Measurements from ENCODE around the gene PIBF1.
A peak's percentile ranks its signal among the peaks of the same experiment; 100 is the strongest.
"Not testable (repeated sequence)": the region's sequence is repeated elsewhere in the genome, so short reads cannot be mapped to it uniquely, and the experiment has no call there.

PIBF1 gene

DNA sequence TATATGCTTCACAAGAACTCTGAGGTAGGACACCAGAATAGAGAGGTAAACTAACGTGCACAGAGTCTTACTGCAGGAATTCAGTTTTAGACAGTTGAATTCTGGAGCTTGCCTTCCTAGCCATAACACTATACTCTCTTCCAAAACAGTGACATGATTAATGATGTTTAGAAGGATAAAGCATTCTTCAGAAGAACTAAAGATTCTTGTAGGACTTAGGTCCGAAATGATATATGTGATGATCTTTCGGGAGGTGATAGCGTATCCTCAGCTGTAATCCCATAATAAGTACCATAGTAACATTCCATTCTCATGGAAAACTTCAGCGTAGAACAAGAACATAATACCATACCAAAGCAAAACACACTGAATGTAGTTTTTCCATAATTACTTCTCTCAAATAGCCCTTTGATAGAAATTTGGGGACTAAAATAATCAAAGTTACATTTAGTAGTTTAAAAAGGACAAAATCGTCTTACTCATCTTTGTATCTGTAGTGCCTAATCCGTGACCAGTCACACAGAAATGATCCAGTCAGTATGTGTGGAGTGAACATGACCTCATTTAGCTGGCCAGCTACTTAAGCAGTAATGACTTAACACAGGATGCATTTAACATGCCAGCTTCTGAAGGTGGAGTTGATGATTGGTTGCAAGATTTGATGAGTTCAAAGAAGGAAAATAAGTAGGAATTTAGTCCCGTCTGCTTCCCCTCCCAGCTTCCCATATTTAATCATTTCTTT is 38.4 kb downstream of the PIBF1 start:
- Histone ChIP-seq H3K4me3 (ENCODE audit: low read length) (no peak overlapping the region), H3K27me3 (ENCODE audit: control insufficient read depth, insufficient read depth, low read length) (no peaks in the 10 kb centered on the region), H3K27ac (ENCODE audit: low read length) (no peak overlapping the region), H3K36me3 (ENCODE audit: control insufficient read depth, insufficient read depth, low read length) (no peaks in the 10 kb centered on the region; the same call in 1 of the 2 replicates), H3K4me1 (ENCODE audit: control insufficient read depth, insufficient read depth, low read length) (no peaks in the 10 kb centered on the region), H3K9me3 (ENCODE audit: control insufficient read depth, insufficient read depth, low read length) (no peaks in the 10 kb centered on the region)
- no CpG with 5 or more reads among the region's 8 CpGs for WGBS (ENCODE audit: insufficient coverage, insufficient read length)
- DNase-seq (ENCODE audit: low read depth, low spot score), result no peak

- Histone ChIP-seq H3K9me3 (ENCODE audit: control insufficient read depth, insufficient read depth, low read length) (no peaks in the 10 kb centered on the region), H3K4me3 (ENCODE audit: low read length) (no peak overlapping the region), H3K4me1 (ENCODE audit: control insufficient read depth, insufficient read depth, low read length) (no peaks in the 10 kb centered on the region), H3K27me3 (ENCODE audit: control insufficient read depth, insufficient read depth, low read length) (no peaks in the 10 kb centered on the region), H3K36me3 (ENCODE audit: control insufficient read depth, insufficient read depth, low read length) (no peaks in the 10 kb centered on the region; the same call in 1 of the 2 replicates), H3K27ac (ENCODE audit: low read length) (no peak overlapping the region)
- DNase-seq (ENCODE audit: low read depth, low spot score), result no peak
- WGBS (ENCODE audit: insufficient coverage, insufficient read length), result no CpG with 5 or more reads among the region's 1 CpG
These were observed 39.0 kb downstream of the PIBF1 start for GRCh38 chr13:72820898-72821279.

DNA sequence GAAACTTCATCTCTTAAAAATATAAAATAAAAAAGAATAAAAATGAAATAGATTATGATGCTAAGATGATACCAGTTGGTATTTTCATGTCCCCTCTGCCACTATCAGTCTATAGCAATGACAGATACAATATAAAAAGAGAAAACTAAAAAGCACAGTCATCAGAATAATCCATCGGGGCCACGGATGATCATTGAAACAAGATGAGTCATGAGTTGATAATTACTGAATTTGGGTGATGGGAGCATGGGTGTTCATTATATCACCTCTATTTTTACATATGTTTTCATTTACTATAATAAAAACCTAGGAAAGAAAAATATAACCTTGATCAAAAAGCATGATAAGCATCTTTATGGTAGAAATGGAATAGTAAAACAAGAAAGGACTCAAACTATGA is 41.1 kb downstream of the PIBF1 start:
- Histone ChIP-seq H3K9me3 (ENCODE audit: control insufficient read depth, insufficient read depth, low read length) (no peaks in the 10 kb centered on the region), H3K27ac (ENCODE audit: low read length) (no peak overlapping the region), H3K4me1 (ENCODE audit: control insufficient read depth, insufficient read depth, low read length) (no peaks in the 10 kb centered on the region), H3K4me3 (ENCODE audit: low read length) (no peak overlapping the region), H3K36me3 (ENCODE audit: control insufficient read depth, insufficient read depth, low read length) (no peaks in the 10 kb centered on the region; the same call in 1 of the 2 replicates), H3K27me3 (ENCODE audit: control insufficient read depth, insufficient read depth, low read length) (no peaks in the 10 kb centered on the region)
- no peak for DNase-seq (ENCODE audit: low read depth, low spot score)
- no CpG with 5 or more reads among the region's 2 CpGs for WGBS (ENCODE audit: insufficient coverage, insufficient read length)

DNA sequence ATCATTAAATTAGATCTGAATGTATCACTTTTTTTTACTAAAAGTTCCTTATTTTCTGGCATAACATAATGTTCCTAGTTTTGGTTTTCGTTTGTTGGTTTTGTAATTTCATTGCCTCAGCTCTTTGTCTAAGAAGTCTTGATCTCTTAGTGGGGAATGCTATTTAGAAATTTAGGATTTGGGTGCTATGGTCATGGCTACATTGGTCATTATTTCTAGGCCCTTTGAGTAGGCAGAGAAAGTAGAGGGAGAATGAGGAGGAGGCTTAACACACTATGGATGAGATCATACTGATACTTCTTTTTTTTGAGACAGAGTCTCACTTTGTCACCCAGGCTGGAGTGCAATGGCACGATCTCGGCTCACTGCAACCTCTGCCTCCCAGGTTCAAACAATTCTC is 41.8 kb downstream of the PIBF1 start:
- no peak overlapping the region for H3K27ac ChIP-seq (ENCODE audit: low read length)
- no CpG with 5 or more reads among the region's 3 CpGs for WGBS (ENCODE audit: insufficient coverage, insufficient read length)
- no peaks in the 10 kb centered on the region for H3K27me3 ChIP-seq (ENCODE audit: control insufficient read depth, insufficient read depth, low read length)

DNA sequence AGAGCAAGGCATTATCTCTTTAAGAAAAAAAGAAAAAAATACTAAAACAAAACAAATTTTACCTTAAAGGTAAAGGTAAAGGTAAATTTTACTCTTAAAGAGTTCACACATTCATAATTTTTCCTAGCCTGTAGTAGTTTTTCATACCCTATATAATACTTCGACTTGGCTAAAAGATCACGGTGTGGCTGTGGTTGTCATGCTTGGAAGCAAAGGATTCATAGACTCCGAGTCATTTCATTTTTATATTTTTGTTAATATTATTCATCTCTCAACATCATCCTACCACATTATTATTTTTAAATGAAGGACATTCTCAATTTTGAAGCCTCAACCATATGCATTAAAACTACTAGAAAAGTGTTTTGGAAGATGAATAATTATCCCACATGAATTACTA is 52.7 kb downstream of the PIBF1 start:
- no CpG with 5 or more reads among the region's 3 CpGs for WGBS (ENCODE audit: insufficient coverage, insufficient read length)
- DNase-seq (ENCODE audit: low read depth, low spot score), result no peak
- no peaks in the 10 kb centered on the region for H3K36me3 ChIP-seq (ENCODE audit: control insufficient read depth, insufficient read depth, low read length)
- no peaks in the 10 kb centered on the region for H3K4me1 ChIP-seq (ENCODE audit: control insufficient read depth, insufficient read depth, low read length)
- H3K27ac ChIP-seq (ENCODE audit: low read length), result no peak overlapping the region
- no peaks in the 10 kb centered on the region for H3K9me3 ChIP-seq (ENCODE audit: control insufficient read depth, insufficient read depth, low read length)
- no peak overlapping the region for H3K4me3 ChIP-seq (ENCODE audit: low read length)
- no peaks in the 10 kb centered on the region for H3K27me3 ChIP-seq (ENCODE audit: control insufficient read depth, insufficient read depth, low read length)

More for the DNA sequence above, 41.8 kb downstream of the PIBF1 start:
- H3K4me1 ChIP-seq (ENCODE audit: control insufficient read depth, insufficient read depth, low read length), result no peaks in the 10 kb centered on the region
- no peaks in the 10 kb centered on the region for H3K9me3 ChIP-seq (ENCODE audit: control insufficient read depth, insufficient read depth, low read length)
- no peak overlapping the region for H3K4me3 ChIP-seq (ENCODE audit: low read length)
- no peaks in the 10 kb centered on the region; the same call in 1 of the 2 replicates for H3K36me3 ChIP-seq (ENCODE audit: control insufficient read depth, insufficient read depth, low read length)
- DNase-seq (ENCODE audit: low read depth, low spot score), result no peak

DNA sequence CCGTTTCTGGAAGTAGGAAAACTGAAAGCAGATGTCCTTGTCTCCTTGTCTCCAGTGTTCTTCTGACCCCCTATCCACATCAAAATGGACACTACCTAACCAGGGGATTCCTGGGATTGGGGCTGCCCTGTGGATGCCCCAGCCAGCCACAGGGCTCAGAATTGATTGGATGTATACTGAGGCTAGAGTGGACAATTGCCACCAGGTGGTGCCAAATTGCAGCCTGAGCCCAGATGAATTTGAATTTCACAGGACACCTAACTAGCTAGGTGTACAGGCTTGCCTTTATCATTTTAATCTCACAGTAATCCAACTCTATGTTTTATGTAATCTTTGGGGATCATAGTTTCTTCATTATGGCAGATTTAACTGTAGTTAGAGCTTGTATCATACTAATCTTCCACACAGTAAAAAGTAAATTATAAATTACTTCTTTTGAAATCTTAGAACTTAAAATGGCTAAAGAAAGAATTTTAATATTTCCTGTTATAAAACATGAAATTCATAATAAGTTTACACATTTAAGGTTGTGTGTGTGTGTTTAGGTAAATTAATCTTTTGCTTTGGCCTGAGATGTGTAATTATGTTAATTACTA is 58.0 kb downstream of the PIBF1 start:
- no CpG with 5 or more reads among the region's 1 CpG for WGBS (ENCODE audit: insufficient coverage, insufficient read length)
- no peaks in the 10 kb centered on the region for H3K27me3 ChIP-seq (ENCODE audit: control insufficient read depth, insufficient read depth, low read length)
- no peaks in the 10 kb centered on the region for H3K9me3 ChIP-seq (ENCODE audit: control insufficient read depth, insufficient read depth, low read length)
- H3K27ac ChIP-seq (ENCODE audit: low read length), result no peak overlapping the region
- peak; percentile 45 for DNase-seq (ENCODE audit: low read depth, low spot score)
- H3K4me1 ChIP-seq (ENCODE audit: control insufficient read depth, insufficient read depth, low read length), result no peaks in the 10 kb centered on the region
- H3K4me3 ChIP-seq (ENCODE audit: low read length), result no peak overlapping the region
- H3K36me3 ChIP-seq (ENCODE audit: control insufficient read depth, insufficient read depth, low read length), result no peaks in the 10 kb centered on the region

DNA sequence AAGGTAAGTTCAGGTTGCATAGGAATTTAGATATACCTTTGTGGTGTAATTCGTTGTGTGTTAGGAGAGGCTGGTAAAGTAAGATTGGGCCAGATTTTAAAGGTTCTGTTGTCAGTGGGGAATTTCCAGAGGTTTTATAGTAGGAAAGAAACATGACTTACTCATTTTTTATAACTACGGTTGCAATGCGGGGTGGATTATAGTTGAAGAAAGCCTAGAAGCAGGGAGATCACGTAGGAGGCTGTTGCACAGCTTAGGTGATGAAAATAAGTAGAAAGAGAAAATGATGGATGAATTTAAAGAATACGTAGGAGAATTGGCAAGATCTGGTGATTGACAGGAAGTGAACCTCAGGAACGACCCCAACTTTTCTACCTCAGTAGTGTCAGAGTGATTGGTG is 61.1 kb downstream of the PIBF1 start:
- Histone ChIP-seq H3K36me3 (ENCODE audit: control insufficient read depth, insufficient read depth, low read length) (no peaks in the 10 kb centered on the region), H3K27ac (ENCODE audit: low read length) (no peak overlapping the region), H3K4me3 (ENCODE audit: low read length) (no peak overlapping the region), H3K27me3 (ENCODE audit: control insufficient read depth, insufficient read depth, low read length) (no peaks in the 10 kb centered on the region), H3K4me1 (ENCODE audit: control insufficient read depth, insufficient read depth, low read length) (no peaks in the 10 kb centered on the region), H3K9me3 (ENCODE audit: control insufficient read depth, insufficient read depth, low read length) (no peaks in the 10 kb centered on the region)
- 100% methylated on average over 3 of the region's 6 CpGs for WGBS (ENCODE audit: insufficient coverage, insufficient read length)
- no peak for DNase-seq (ENCODE audit: low read depth, low spot score)

DNA sequence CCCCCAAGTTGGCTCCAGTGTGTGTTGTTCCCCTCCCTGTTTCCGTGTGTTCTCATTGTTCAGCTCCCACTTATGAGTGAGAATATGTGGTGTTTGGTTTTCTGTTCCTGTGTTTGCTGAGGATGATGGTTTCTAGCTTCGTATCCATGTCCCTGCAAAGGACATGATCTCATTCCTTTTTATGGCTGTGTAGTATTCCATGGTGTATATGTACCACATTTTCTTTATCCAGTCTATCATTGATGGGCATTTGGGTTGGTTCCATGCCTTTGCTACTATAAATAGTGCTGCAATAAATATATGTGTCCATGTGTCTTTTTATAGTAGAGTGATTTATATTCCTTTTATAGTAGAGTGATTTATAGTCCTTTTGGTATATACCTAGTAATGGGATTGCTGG is 63.2 kb downstream of the PIBF1 start:
- not testable (repeated sequence) for H3K9me3 ChIP-seq (ENCODE audit: control insufficient read depth, insufficient read depth, low read length); H3K27ac ChIP-seq (ENCODE audit: low read length); H3K27me3 ChIP-seq (ENCODE audit: control insufficient read depth, insufficient read depth, low read length); H3K4me3 ChIP-seq (ENCODE audit: low read length); H3K4me1 ChIP-seq (ENCODE audit: control insufficient read depth, insufficient read depth, low read length); DNase-seq (ENCODE audit: low read depth, low spot score); H3K36me3 ChIP-seq (ENCODE audit: control insufficient read depth, insufficient read depth, low read length)
- no CpG with 5 or more reads among the region's 2 CpGs for WGBS (ENCODE audit: insufficient coverage, insufficient read length)

DNA sequence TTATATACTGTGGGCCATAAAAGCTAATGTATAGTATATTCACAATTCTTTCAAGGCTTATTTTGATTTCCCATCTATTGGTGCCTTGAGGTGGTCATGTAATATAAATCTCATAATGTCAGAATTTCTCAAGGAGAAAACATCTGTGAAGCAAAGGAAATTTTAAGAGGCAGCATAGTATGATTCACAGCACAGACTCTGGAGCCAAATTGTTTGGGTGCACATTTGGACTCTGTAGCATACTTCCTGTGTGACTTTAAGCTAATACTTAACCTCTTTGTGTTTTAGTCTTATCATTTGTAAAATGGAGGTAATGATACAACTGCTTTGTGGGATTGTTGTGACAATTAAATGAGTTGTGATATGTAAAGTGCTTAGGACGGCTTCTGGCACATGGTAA is 67.6 kb downstream of the PIBF1 start:
- no peak for DNase-seq (ENCODE audit: low read depth, low spot score)
- Histone ChIP-seq H3K36me3 (ENCODE audit: control insufficient read depth, insufficient read depth, low read length) (peaks cover 2% of the 10 kb centered on the region; the same call in 1 of the 2 replicates), H3K9me3 (ENCODE audit: control insufficient read depth, insufficient read depth, low read length) (no peaks in the 10 kb centered on the region), H3K27me3 (ENCODE audit: control insufficient read depth, insufficient read depth, low read length) (no peaks in the 10 kb centered on the region), H3K27ac (ENCODE audit: low read length) (no peak overlapping the region), H3K4me1 (ENCODE audit: control insufficient read depth, insufficient read depth, low read length) (no peaks in the 10 kb centered on the region), H3K4me3 (ENCODE audit: low read length) (no peak overlapping the region)
- whole genome bisulfite sequencing (ENCODE audit: insufficient coverage, insufficient read length), result no CpG with 5 or more reads among the region's 1 CpG

- H3K27me3 ChIP-seq (ENCODE audit: control insufficient read depth, insufficient read depth, low read length), result no peaks in the 10 kb centered on the region
- no CpG with 5 or more reads among the region's 18 CpGs for WGBS (ENCODE audit: insufficient coverage, insufficient read length)
- H3K36me3 ChIP-seq (ENCODE audit: control insufficient read depth, insufficient read depth, low read length), result peaks cover 2% of the 10 kb centered on the region; the same call in 1 of the 2 replicates
- no peaks in the 10 kb centered on the region for H3K4me1 ChIP-seq (ENCODE audit: control insufficient read depth, insufficient read depth, low read length)
- H3K9me3 ChIP-seq (ENCODE audit: control insufficient read depth, insufficient read depth, low read length), result no peaks in the 10 kb centered on the region
- no peak for DNase-seq (ENCODE audit: low read depth, low spot score)
- H3K27ac ChIP-seq (ENCODE audit: low read length), result no peak overlapping the region
- no peak overlapping the region for H3K4me3 ChIP-seq (ENCODE audit: low read length)
These were observed 69.2 kb downstream of the PIBF1 start for GRCh38 chr13:72850959-72851677.

Measured in iPS DF 6.9 (cell line).